ENCODE results near the gene RARB.

Gene RARB

GRCh38 chr3:25404569-25404968 lies 23.5 kb upstream of the RARB start:
- Histone ChIP-seq H3K4me3 (no peak overlapping the region), H3K27ac (no peak overlapping the region)
- TF ChIP-seq CTCF (IDR thresholded peaks at IDR 0.05): no peak
- DNase-seq (ENCODE audit: low spot score): no peak

- no peak for TF ChIP-seq CTCF (IDR thresholded peaks at IDR 0.05)
- no peak overlapping the region for H3K4me3 ChIP-seq
- H3K27ac ChIP-seq: no peak overlapping the region
- no peak for DNase-seq (ENCODE audit: low spot score)
These were observed 22.7 kb upstream of the RARB start for GRCh38 chr3:25405335-25405734.

- no peak overlapping the region for H3K27ac ChIP-seq
- no peak overlapping the region for H3K4me3 ChIP-seq
- DNase-seq (ENCODE audit: low spot score): no peak
- no peak for TF ChIP-seq CTCF (IDR thresholded peaks at IDR 0.05)
These were observed 17.4 kb upstream of the RARB start for GRCh38 chr3:25410703-25411102.

GRCh38 chr3:25412269-25412668 lies 15.8 kb upstream of the RARB start:
- TF ChIP-seq CTCF (IDR thresholded peaks at IDR 0.05): no peak
- no peak for DNase-seq (ENCODE audit: low spot score)
- Histone ChIP-seq H3K27ac (no peak overlapping the region), H3K4me3 (no peak overlapping the region)

- no peak overlapping the region for H3K4me3 ChIP-seq
- no peak for TF ChIP-seq CTCF (IDR thresholded peaks at IDR 0.05)
- no peak overlapping the region for H3K27ac ChIP-seq
- DNase-seq (ENCODE audit: low spot score): no peak
These were observed 11.9 kb upstream of the RARB start for GRCh38 chr3:25416176-25416575.

GRCh38 chr3:25418596-25418995 lies 9.5 kb upstream of the RARB start:
- DNase-seq (ENCODE audit: low spot score): no peak

GRCh38 chr3:25419251-25419650 lies 8.8 kb upstream of the RARB start:
- DNase-seq (ENCODE audit: low spot score): no peak
- no peak for TF ChIP-seq CTCF (IDR thresholded peaks at IDR 0.05)
- no peak overlapping the region for H3K27ac ChIP-seq
- H3K4me3 ChIP-seq: no peak overlapping the region

More at GRCh38 chr3:25418596-25418995, 9.5 kb upstream of the RARB start:
- H3K4me3 ChIP-seq: no peak overlapping the region
- no peak overlapping the region for H3K27ac ChIP-seq
- no peak for TF ChIP-seq CTCF (IDR thresholded peaks at IDR 0.05)

All from coronary artery (tissue), 2 donors.